ENCODE measurements around the gene MBP.

The MBP gene

DNA sequence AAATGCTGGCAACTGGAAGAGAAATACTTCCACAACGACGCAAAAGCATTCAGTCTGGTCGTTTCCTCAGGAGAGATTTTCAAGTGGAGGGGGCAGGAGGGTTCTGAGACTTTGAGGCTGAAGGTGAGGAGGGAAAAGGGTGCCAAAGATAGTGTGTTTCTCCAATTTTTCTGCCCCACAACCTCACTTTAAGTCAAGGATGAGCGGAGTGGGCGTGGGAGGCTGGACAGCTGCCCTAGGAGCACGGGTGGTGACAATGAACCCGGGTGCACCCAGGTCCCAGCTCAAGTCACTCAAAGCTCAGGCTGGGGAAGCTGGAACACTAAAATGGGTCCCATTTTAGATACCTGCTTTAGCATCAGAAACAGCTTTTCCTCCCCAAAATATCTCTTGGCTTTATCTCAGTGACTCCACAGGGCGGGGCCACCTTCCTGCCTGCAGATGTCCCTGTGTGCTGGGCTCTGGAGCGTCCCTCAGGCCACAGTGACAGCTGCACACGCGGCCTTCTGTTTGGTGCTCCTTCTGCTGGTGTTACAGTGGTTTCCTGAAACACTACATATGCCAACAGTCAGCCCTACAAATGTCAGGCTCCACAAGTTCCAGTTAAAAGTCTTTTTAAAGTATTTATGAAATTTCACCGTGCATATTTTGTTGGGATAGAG lies 1.4 kb upstream of the MBP start:
- no peak for DNase-seq (ENCODE audit: low spot score)

GRCh38 chr18:77133051-77133834 lies 660 bp upstream of the MBP start:
- no peak for DNase-seq (ENCODE audit: low spot score)

DNA sequence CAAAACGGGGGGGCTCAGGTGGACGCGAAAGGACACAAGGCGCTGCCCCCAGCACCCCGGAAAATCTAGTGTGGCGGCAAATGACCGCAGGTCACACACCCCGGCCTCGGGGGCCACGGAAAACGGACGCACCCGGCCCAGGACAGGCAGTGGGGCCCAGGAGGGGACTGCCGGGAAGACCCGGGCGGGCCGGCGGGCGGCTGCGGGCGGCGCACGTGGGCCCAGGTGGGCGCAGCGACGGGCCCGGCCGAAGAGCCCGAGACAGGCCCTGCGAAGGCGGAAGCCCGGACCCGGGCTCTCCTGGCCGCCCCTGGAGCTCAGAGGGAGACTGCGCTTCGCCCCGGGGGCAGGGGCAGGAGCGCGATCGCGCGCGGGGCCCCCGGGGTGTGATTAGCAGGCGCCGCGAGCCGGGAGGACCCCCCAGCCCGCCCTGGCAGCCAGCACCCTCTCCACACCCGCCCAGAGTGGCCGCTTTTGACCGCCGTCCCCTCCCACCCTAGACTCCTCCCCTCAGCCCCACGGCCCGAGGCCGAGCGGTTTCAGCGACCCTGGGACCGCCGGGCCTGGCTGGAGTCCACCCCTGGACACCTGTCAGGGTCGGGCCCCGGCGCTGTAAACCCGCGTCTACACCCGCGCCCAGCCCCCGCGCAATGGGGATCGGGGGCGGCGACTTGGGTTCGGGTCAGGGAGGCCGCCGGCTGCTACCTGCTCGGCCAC lies 773 bp downstream of the MBP start:
- DNase-seq (ENCODE audit: low spot score) = peak; percentile 54

- DNase-seq (ENCODE audit: low spot score) = no peak
These were observed 1.4 kb downstream of the MBP start for GRCh38 chr18:77131100-77131651.

DNA sequence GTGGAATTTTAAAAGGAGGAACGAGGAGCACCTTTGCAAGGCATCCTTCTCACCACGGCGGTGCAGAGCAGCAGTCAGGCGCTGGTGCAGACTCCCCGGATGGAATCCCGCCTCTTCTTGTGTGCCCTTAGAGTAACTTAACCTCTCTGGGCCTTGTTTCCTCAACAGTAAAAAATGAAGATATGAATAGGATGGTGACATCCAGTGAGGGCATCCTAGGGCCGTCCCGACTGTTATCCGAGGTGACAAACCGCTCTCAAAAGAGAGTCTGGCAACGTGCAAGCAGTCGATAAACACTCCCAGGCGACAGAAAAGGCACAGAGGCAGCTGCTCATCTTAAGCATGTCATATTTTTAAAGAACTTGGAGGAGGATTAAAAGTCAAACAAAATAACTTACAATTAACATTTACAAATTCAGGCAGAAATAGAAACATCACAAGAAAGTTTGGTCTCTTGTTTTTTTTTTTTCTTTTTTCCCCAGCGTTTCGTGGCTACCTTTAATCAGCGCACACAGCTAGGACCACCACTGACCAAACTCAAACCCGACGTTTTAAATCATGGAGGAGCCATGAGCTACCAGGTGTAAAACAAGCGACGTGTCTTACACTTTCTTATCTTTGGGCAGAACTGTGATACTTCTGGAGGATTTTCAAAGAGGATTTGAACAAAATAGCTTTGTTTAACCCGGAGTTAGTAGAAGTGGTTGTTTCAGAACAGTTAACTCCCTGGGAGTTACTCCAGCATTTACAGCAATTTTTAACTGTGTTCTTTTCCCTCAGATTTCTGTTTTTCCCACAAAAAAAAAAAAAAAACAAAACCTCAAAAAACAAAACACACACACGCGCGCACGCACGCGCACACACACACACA lies 2.1 kb downstream of the MBP start:
- no peak for DNase-seq (ENCODE audit: low spot score)

GRCh38 chr18:77129150-77129551 lies 3.4 kb downstream of the MBP start:
- DNase-seq (ENCODE audit: low spot score) = no peak

DNA sequence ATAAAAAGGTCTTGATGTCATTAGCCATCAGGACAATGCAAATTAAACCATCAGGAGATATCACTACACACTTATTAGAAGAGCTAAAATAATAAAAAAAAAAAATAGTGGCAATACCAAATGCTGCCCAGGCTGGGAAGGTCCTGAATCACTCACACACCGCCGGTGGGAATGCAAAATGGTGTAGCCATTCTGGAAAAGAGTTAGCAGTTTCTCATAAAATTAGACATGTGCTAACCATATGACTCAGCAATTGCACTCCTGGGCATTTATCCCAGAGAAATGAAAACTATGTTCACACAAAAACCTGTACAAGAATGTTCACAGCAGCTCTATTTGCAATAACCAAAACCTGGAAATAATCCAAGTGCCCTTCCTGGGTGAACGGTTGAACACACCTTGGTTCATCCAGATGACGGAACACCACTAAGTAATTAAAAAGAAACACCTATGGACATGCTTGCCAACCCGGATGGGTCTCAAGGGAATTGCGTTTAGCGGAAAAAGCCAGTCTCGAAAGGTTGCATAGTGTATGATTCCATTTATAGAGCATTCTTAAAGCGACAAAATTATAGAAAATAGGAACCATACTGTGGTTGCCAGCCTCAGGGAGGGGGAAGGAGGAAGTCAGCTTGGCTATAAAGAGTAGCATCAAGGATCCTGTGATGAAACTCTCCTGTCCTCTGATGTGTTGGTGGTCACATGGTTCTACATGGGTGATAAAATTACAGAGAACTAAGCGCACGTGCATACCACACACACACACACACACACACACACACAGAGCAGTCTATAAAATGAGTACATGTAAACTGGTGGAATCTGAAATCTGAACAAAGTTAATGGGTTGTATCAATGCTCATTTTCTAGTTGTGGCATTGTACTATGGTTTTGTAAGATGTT lies 4.6 kb downstream of the MBP start:
- DNase-seq (ENCODE audit: low spot score) = peak; percentile 64

DNA sequence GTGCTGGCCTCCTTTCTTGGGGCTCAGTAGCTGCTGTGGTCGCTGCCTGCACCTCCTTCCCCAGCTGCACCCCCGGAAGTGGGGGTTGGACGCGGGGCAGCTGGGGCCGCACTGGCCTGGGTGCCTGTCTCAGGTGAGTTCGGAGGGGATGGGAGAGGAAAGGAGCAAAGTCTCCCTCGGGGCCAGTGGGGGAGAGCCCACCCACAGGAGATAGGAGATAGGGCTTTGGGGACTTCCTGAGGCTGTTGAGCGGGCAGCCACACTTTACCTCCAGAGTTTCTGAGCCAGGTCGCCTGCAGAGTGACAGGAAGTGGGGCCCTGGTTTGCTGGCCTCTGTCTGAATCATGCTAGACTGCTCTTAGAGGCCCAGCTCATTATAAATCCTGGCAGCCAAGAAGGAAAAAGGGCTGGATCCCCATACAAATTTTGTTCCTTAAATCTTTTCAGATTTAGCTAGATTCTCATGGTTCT lies 8.1 kb downstream of the MBP start:
- DNase-seq (ENCODE audit: low spot score) = no peak

DNA sequence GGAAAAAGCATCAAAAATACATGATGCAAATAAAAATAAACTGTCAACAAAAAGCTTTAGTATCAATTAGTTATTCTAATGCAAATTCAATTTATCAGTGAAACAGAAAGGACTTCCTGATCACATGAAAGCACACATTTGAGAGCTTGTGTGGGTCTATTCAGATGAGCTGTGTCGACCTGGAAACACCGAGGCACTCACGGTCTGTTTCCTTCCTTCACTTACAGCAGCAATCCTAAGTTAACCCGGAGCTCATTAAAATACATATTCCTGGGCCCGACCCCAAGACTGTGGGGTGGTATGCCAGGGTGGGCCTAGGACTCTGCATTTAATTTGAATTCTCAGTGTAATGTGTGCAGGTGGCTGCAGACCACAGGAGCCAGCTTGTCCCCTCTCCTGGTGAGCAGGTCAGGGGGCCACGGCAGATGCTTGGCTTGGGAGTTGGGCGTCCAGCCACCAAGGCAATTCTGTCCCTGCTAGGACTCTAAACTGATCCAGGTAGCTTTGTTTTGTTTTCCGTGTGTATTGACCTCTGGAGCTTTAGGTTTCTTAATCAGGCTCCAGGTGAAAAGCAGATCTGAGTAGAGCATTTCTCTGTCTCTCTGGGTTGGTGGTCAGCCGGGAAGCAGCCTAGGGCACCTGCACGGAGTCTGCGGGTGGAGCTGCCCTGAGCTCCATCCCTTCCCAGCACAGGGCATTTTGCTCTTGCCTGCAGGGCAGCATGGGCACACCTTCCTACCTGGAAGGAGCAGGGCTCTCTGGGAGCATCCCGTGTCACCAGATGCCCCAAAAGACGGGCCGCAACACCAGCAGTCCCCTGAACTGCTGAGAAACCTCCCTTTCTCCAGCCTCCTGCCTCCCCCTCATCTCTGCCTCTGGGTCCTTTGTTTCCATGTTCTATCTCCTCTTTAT lies 9.0 kb downstream of the MBP start:
- no peak for DNase-seq (ENCODE audit: low spot score)

GRCh38 chr18:77121523-77121922 lies 11.1 kb downstream of the MBP start:
- DNase-seq (ENCODE audit: low spot score) = no peak

DNA sequence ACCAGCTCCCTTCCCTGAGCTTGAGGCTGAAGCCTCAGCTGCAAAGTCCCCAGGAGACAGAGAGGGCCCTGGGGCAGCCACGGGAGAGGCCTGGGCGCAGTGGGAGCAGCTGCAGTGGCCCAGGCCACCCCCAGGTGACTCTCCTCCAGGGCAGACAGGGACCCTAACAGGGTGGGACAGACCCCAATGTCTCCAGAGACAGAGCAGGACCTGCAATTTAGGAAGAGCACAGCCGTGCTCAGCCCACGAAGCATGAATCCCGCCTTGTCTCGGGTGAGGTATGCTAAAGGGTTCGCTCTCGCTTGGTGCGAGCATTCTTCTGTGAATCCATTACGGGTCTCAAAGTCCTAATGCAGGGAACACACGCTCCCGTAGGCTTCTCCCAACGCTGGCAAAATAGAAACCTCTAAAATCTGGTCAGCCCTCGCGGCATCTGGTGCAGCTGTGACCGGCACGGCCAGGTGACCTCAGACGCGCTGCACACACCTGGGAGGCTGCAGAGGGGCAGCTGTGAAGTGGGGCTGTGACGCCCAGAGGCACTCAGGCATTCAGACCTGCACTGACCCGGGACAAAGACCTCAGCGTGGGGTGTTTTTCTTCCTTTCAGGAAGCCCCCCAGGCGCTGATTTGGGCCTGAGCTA lies 12.6 kb downstream of the MBP start:
- no peak for DNase-seq (ENCODE audit: low spot score)

- no peak for DNase-seq (ENCODE audit: low spot score)
These were observed 13.3 kb downstream of the MBP start for GRCh38 chr18:77119101-77119850.

- no peak for DNase-seq (ENCODE audit: low spot score)
These were observed 14.1 kb downstream of the MBP start for GRCh38 chr18:77118256-77119090.

DNA sequence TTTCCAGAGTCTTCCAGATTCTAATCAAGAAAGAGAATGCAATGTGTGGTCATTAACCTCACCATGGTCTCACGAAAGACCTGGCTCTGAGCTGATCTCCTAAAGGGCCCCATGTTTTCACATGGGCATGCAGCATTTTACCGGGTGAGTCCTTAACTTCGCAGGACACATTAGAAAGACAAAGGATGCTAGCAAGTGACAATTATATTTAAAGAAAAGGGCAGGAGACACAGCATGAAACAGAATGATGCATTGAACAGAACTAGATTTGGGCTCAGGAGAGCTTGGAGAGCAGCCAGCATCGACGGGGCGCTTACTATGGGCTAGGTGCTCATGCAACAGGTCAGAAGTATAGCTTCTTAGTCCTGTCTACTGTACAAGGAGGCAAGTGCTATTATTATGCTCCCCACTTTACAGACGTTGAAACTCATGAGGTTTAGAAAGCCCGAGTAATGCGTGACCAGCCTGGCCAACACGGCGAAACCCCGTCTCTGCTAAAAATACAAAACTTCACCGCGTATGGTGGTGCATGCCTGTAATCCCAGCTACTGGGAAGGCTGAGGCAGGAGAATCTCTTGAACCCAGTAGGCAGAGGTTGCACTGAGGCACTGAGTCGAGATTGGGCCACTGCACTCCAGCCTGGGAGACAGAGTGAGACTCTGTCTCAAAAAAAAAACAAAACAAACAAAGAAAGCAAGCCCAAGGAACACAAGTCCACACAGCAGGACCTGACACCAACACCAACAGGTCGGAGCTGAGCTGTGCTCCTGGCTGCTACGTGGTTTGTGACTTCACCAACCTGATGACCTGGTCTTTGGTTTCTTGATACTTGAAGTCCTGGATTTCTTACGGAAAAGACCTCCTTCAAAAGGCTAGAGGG lies 16.1 kb downstream of the MBP start:
- no peak for DNase-seq (ENCODE audit: low spot score)

DNA sequence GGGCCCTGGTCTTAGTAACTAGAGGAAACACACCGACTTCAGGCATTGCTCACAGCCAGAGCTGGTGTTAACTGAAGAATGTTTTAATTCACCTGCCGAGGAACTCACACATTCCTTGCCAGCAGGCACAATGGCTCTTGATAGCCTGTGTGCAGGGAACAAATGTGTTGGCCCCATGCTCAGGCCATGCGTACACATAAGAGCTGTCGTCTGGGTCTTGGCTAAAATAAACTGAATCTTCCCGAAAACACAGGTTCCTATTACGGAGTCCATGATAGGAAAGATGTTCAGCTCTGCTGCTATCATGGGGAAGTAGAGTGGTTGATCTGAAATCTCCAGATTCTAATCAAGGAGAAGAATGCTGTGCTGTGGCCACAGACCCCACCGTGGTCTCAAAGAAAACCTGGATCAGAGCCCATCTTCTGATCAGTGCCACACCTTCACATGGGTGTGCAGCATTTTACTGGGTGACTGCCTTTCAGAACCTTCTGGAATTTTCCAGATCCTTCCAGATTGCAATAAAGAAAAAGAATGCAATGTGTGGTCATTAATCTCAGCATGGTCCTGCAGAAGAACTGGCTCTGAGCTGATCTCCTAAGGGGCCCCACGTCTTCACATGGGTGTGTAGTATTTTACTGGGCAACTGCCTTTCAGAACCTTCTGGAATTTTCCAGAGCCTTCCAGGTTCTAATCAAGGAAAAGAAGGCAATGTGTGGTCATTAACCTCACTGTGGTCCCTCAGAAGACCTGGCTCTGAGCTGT lies 17.2 kb downstream of the MBP start:
- DNase-seq (ENCODE audit: low spot score) = no peak
